GM21390 (cell line): Measurements from ENCODE around the gene STK10.

Source experiments
- ATAC-seq: cut with Tn5 transposase; IDR thresholded peaks from one replicate; pipeline ENCODE4 v1.9.1; 2021; ENCODE audit not compliant: unreplicated experiment

STK10 gene

DNA sequence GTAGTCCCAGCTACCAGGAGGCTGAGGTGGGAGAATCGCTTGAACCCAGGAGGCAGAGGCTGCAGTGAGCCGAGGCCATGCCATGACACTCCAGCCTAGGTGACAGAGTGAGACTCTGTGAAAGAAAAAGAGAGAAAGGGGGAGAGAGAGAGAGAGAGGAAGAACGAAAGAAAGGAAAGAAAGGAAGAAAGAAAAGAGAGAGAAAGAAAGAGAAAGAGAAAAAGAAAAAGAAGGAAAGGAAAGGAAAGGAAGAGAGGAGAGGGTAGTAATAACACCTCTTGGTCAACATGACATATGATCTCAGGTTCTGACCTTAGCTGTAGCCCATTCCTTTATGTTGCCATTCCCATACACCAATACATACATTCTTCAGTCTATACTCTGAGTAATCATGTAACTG is 195.7 kb downstream of the STK10 start:
- ATAC-seq = no peak
